NOMO-1 treated with dmso at 0.1 percent for 144 hours (cell line): ENCODE data around the gene CLECL1.
"Not testable (repeated sequence)": the region's sequence is repeated elsewhere in the genome, so short reads cannot be mapped to it uniquely, and the experiment has no call there.

Experiments
- DNase-seq: peaks from one replicate; lab custom pipeline; 2025; ENCODE audit not compliant: unreplicated experiment; lab: John Stamatoyannopoulos, UW

Gene CLECL1

DNA sequence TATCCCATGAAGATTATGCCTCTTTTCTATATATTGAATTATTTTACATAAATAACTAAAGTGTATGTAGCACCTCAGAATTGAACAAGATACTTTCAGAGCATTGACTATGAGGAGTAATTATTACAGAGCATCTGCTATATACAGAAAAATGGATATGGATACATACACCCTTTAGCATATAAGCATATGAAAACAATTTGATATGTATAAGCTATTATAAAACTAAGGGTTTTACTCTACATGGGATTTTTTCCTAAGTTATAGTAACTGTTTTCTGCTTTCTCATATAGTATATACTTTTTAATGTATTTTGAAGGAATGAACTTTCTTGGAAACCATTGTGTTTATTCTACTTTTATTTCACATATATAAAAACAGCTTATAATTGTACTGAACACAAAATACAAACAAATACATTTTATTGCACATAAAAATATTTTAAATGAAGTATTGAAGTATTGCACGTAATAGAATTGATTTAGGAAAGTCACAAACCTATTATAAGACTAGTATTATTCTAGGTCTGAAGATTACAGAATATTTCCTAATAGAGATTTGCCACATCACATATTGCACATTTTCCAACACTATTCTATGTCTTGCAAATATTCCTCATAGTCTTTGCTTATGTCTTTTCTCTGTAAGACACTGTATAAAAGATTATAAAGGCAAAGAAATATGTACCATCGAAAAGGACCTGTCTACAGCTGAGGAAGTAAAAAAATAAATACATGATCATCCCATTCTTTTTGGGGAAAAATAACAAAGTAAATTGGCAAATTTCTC lies 19.4 kb upstream of the CLECL1 start:
- DNase-seq: no peak

DNA sequence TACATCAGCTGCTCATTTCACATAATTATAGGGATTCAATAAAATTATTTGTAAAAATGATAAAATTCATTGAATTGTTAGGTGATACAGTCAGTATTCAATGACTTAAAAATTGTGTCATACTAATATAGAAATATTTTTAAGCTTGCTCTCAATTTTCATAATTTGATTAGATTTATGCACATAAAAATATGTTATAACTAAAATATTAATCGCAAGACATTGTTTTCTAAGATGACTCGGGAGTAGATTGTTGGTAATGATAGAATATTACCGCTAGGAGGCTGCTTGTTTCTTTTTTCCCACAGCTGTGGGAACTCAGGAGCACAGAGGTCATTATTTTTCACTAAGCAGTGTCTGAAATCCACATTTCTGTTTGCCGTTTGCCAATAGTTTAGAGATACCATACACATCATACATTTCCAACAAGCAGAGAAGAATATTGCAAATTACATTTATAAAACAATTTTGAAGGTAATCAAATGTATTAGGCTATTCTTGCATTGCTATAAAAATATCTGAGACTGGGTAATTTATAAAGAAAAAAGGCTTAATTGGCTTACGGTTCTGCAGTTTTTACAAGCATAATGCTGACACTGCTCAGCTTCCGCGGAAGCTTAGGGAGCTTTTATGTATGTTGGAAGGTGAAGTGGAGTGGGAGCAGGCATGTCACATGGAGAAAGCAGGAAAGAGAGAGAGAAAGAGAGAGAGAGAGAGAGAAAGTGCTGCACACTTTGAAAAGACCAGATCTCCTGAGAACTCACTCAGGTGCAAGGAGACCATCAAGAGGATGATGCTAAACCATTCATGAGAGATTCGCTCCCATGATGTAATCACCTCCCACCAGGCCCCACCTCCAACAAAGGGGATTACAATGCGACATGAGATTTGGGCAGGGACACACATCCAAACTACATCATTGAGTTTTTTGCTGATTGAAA lies 18.6 kb upstream of the CLECL1 start:
- DNase-seq: peak; percentile 43

DNA sequence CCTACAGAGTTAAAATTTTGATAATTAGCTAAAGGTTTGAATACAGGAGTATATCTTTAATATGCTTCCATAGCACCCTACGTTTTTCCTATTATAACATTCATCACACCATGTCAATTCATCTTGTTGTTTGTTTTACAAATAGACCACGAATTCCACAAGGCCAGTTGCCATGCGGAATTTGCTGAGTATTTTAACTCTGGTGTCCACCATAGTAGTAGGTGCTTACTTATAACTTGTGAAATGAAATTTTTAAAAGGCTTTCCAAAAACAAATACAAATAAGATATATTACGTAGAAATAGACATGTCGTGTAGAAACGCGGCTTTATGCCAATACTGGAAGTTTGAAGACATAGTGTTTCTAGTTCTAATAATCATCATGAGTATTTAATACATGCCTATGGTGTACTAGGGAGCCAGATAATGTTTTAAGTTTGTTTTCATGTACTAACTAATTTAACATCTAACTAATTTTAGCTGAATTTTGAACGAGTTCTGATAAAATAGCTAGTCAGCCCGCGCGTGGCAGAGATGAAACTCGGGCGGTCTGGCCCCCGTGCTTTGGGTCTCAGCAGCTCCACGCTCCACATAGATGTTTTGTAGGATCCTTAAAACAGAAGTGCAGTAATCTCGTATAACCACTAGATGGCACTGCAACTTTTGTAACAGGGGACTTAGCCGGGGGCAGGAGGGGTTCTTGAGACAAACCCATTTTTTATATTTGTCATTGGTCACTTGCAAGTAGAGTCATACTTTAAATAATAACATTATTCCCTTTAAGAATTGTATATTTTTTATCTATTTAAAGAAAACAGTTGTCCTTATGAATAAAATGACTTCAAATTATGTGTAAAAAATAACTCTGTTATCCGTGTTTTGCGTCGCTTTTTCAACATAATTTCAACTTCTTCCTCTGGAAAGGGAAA lies 17.6 kb upstream of the CLECL1 start:
- peak; percentile 54 for DNase-seq

DNA sequence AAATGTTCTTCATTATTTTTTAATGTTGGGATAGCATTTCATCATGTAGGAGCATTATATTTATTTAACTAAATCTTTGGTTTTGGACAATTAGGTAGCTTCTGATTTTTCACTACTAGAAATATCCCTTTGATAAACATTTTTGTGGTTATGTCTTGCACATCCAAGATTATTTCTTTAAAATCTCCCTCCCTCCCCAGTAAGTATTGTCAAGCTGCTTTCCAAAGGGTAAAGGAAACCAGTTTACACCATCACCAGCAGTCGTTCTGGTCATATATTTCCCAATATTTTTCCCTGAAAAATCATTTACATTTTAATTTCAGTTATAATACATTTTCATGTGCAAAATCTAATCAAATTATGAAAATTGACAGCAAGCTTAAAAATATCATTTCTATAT lies 16.7 kb upstream of the CLECL1 start:
- no peak for DNase-seq

DNA sequence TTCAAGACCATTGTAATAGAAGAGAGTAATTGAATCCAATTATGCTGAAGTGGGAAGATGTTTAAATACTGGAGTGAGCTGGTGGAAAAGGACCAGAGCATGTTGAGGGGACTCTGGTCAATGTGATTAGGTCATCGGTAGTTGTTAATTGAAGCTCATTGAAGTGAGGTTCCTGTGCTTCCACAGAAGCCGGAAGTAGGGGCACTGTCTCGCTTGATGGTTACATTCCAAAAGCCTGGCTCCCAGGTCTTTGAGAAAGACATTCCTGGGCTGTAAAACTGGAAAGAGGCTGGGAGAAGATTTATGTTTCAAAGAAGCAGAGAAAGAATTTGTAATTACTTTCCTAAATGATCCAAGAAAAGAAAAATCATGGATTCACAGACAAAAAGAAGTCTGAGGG lies 12.3 kb upstream of the CLECL1 start:
- no peak for DNase-seq

DNA sequence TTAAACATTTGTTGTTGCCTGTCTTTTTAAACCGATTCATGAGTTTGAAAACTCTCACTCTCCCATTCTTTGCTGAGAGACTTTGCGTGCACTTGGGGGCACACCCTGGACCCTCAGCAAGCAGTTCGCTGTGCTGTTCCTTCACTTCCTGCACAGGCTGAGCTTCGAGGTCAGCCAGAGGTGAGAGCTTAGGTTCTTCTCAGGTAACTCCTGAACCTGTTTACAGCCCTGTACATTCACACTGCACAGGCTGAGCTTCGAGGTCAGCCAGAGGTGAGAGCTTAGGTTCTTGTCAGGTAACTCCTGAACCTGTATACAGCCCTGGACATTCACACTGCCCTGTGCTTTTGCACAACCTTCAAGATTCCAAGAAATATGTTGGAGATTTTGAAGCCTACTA lies 9.8 kb upstream of the CLECL1 start:
- no peak for DNase-seq

DNA sequence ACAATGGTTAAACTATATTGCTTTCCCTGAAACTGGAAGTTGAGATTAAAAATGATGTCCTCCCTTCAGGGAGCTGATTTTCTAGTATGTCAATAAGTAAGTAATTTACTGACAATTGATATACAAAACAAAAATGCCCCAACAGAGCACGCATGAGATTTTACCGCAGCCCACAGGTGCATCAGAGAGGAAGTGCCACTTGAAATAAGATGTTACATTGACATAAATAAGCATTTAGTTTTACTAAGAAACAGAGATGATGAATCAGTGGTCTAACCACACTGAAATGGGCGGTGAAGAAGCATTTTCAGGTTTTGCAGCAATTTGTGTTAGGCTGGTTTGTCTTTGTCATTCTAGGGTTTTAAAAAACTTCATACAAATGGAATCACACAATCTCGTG lies 8.8 kb upstream of the CLECL1 start:
- peak; percentile 40 for DNase-seq

DNA sequence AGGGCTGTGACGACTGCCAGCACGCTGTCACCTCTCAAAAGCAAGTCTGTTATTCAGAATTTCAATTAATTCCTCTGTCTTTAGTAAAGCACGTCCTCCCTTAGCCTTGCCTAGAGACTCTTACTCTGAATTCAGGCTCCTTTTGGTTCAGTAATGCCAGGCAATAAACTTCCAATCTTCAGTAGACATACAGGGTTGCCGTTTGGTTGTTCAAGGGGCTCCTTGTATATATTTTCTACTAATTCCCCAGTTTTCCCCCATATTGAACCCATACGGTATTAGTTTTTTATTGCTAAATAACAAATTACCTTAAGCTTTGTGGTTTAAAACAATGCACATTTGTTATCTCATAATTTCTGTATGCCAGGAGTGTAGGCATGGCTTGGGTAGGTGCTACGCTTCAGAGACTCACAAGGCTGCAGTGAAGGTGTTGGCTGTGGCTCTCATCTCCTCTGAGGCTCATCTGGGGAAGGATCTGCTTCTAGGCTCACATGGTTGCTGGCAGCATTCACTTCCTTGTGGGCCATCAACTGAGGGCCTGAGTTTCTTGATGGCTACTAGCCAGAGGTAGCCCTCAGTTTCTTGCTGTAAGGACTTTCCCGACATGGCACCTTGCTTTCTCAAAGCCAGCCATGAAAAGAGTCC lies 7.3 kb upstream of the CLECL1 start:
- no peak for DNase-seq

DNA sequence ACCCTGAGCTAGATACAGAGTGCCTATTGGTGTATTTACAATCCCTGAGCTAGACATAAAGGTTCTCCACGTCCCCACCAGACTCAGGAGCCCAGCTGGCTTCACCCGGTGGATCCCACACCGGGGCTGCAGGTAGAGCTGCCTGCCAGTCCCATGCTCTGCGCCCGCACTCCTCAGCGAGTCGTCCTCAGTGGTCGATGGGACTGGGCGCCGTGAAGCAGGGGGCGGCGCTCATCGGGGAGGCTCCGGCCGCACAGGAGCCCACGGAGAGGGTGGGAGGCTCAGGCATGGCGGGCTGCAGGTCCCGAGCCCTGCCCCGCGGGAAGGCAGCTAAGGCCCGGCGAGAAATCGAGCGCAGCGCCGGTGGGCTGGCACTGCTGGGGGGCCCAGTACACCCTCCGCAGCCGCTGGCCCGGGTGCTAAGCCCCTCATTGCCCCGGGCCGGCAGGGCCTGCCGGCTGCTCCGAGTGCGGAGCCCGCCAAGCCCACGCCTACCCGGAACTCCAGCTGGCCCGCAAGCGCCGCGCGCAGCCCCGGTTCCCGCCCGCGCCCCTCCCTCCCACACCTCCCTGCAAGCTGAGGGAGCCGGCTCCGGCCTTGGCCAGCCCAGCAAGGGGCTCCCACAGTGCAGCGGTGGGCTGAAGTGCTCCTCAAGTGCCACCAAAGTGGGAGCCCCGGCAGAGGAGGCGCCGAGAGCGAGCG lies 6.7 kb upstream of the CLECL1 start:
- not testable (repeated sequence) for DNase-seq

DNA sequence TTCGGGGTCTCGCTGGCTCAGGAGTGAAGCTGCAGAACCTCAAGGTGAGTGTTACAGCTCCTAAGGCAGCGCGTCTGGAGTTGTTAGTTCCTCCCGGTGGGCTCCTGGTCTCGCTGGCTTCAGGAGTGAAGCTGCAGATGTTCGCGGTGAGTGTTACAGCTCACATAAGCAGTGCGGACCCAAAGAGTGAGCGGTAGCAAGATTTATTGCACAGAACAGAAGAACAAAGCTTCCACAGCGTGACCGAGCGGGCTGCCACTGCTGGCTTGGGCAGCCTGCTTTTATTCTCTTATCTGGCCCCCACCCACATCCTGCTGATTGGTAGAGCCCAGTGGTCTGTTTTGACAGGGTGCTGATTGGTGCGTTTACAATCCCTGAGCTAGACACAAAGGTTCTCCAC lies 6.0 kb upstream of the CLECL1 start:
- DNase-seq: not testable (repeated sequence)

DNA sequence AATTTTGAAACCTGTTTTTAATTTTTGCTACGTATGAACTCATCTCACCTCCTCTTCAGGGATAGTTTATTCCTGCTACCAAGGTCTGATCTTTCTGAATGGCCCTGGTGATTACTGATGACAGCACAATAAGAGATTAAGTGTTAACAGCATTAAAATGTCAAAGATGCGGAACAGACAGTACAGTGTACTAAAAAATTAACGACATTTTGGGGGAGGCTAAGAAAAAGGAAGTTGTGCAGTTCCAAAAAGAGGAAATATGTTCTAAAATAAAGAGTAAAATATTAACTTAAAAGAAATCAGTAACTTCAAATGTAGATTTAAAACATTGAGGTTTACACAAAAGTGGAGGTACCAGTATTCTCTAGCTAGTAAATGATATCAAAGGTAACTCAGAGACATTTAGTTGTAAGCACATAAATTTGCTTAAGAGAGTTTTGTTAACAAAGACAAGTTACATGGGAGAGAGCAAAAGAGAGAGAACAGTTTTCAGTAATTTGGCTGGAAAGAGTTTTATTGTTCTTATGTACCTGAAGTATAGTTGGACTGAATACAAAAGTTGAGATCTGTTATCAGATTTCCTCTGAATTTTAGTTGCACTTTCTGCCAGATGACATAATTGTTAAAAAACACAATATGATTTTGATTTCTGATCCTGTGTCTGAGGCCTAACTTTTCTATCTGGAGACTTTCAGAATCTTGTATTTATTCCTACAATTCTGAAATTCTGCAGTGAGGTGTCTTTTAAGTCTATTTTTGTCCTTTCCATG lies 4.2 kb upstream of the CLECL1 start:
- peak; percentile 91 for DNase-seq

DNA sequence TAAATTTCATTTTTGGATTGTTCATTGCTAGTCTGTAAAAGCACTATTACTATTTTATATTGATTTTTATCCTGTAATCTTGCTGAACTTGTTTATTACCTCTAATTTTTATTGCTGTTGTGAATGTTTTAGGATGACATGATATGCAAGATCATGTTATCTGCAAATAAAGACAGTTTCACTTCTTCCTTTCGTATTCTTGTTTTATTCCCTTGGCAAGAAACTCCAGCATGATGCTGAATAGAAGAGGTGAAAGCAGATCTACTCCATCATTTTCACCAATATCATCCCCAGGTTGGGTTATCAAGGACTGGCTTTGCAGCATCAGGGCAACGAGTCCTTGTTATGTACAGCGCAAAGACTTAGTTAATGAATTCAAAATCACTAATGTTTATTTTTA lies 2.7 kb upstream of the CLECL1 start:
- DNase-seq: no peak

DNA sequence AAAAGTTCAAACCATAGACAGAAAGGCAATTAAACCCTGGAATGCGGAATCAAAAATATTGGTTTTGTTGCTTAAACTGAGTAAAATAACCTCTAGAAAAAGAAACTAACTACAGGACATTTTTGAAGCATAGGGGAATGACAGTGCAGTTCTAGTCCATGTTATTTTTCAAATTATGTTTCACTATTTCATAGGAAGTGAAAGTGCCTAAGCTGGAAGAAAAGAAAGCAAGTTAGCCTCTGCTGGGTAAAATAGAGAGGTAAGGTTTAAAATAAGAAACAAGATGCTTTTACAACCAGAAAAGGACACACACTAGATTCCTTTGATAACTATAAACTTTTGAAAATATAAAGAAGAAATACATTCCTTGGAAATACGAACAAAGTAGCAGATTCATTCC lies 1.1 kb downstream of the CLECL1 start:
- DNase-seq: peak; percentile 55

DNA sequence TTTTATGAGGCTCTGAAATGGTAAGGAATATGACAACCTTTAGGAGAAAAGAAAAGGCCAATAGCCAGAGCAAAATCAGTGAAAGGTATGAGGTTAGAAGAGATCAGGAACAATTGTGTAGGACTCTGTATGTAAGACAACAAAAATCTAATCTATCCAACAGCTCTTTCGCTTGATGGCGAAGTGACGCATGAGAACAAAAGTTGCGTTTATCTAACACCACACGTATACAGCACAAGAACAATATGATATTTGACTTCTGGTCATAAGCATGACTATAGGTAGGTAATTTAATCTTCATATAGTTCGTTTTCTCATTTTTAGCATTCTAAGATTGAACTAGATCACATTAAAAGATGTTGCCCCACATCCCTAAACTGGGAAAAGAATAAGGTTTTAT lies 1.5 kb downstream of the CLECL1 start:
- DNase-seq: no peak

DNA sequence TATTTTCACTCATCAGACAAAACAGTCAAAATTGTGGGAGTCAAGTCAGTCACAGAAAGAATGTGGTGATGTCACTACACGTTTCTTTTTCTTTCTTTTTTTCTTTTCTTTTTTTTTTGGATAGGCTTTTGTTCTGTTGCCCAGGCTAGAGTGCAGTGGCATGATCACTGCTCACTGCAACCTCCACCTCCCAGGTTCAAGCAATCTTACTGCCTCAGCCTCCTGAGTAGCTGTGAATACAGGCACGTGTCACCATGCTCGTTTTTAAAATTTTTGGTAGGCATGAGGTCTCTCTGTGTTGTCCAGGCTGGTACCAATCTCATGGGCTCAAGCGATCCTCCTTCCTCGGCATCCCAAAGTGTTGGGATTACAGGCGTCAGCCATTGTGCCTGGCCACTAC lies 2.3 kb downstream of the CLECL1 start:
- no peak for DNase-seq

DNA sequence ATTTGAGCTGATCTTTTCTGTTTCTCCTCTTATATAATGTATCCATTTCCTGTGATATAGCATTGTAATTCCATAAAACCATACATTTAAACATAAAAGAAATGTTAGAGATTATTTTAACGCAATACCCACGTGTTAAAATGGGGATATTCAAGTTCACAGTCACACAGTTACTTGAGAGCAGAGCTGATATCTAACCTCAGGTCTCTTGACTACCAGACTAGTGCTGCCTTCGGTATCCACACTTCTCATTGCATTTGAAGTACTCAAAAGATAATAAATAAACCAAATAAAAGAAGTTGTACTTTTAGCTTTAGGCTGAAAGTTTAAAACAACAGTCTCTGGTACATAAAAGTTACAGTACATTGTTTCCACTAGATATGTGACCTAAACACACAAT lies 2.9 kb downstream of the CLECL1 start:
- DNase-seq: no peak

DNA sequence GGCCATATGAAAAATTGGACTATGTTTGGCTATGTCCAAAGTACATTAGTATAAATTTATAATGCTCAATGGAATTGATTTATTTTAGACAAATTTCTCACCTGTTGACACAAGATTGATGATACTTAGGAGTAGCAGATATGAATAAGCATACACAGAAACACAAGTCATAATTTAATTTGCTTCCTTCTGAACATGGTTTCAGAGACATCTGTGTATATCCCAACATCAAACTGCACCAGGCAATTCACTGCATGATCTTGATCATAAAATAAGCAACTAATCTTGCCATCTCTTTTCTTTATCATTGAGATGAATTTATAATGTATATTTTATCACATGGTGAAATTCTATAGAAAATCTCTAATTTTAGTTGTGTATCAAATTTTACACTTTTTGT lies 3.8 kb downstream of the CLECL1 start:
- DNase-seq: no peak

DNA sequence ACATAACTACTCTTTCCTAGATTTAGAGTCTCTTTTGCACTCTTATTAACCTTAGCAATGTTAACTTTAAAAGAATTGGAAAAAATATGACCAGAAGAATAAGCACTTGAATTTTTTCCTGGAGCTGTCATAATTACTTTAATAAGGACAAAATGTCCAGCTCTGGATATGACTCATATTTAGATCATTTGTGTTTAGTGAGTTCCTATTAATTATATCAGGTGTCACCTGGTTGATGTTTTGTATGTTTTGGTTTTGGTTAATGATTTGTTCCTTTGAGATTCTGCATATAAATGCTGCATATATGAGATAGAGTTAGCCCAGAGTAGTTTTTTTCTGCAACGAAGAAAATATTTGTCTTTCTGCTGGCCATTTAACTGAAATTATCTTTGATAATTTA lies 5.1 kb downstream of the CLECL1 start:
- no peak for DNase-seq

DNA sequence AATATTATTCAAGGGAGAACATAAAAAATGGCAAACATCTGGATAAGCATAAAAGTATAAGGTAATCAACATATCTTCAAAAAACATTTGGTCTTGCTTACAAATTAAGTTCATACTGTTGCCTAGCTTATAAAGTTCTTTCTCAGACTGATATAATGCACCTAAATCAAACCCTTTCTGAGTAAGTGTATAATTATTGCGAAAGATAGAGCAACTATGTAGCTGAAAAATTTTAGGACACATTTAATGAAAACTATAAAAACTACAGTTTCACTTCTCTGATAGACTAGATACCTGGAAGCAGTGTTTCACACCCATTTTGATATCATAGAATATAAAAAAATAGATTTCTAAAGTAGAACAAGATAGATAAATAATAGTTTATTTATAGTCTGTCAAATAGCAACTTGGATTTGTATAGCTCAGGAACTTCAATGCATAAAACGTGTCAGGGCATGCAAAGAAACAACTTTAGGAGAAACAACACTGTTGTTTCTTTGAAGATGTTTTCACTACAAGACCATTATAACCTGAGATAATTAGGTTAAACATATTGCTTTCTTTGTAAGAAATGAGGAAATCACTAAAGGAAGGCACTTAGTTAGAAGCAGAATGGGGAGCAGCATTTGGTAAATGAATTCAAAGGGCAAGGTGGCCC lies 7.6 kb downstream of the CLECL1 start:
- DNase-seq: no peak
